Choroid plexus epithelial cell (primary cell): ENCODE data around the gene RBM19.

Experiments
- DNase-seq: peaks from one replicate; pipeline ENCODE4 v3.0.0-alpha.2; 2010; ENCODE audit warnings: low read depth
- H3K4me3 ChIP-seq: 2 replicates; pipeline ENCODE4 v1.5.1; 2011; ENCODE audit warnings: low read depth, mild to moderate bottlenecking, control low read depth, low read length, moderate library complexity
- CTCF ChIP-seq: conservative IDR thresholded peaks from 2 replicates; pipeline ENCODE4 v1.5.1; 2011; ENCODE audit warnings: low read depth, mild to moderate bottlenecking, control low read depth, inconsistent platforms, low read length, moderate library complexity

The RBM19 gene

GRCh38 chr12:113954547-113954946, 11.6 kb downstream of the RBM19 start:
- no peak overlapping the region for H3K4me3 ChIP-seq
- TF ChIP-seq CTCF, result no peak
- DNase-seq, result no peak

DNA sequence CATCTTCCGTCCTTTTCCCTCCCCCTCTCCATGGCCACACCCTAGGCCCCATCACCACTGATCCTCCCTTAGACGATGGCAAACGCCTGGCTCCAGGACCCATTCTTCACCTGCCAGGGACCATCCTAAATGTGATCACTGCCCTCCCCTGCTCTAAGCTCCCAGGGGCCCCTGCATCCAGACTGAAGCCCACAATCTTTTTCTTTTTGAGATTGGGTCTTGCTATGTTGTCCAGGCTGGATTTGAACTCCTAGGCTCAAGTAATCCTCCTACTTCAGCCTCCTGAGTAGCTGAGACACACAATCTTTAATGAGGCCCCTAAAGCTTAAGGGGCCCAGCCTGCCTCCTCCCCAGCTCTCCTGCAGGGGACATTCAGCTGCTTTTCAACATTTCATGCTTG, 15.3 kb downstream of the RBM19 start:
- no peak for TF ChIP-seq CTCF
- no peak overlapping the region for H3K4me3 ChIP-seq
- DNase-seq, result no peak

GRCh38 chr12:113949321-113950305, 16.5 kb downstream of the RBM19 start:
- H3K4me3 ChIP-seq, result no peak overlapping the region
- no peak for TF ChIP-seq CTCF
- no peak for DNase-seq

DNA sequence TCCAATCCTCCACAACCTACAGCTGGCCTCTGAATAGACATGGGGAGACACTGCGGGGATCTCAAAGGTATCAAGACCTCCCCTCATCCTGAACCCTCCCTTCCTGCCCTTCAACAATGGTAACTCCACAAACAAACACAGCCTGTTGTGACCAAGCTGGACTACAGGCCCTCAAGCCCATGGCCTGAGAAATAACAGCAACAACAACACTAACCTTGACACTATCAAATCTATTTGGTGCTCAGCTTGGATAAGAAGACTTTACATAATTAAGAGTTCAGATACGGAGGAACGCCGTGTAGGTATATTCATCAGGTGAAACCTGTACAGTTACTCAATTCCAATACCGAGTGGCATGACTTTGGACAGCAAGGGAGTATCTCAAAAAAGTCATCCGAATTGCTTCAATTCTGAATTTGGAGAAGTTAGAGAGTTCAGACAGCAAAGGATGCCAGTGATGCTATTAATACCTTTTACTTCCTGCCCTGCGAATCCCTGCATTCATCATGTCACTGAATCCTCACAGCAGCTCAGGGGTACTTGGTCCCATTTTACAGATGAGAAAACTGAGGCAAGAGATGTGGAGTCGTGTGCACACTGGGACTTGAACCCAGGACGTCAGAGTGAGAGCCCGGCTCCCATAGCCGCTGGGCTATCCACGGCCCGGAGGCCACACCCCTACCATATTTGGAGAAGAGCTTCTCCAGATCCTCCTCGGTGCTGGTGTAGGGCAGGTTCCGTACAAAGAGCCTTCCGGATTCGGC, 17.8 kb downstream of the RBM19 start:
- no peak overlapping the region for H3K4me3 ChIP-seq
- no peak for DNase-seq
- no peak for TF ChIP-seq CTCF

DNA sequence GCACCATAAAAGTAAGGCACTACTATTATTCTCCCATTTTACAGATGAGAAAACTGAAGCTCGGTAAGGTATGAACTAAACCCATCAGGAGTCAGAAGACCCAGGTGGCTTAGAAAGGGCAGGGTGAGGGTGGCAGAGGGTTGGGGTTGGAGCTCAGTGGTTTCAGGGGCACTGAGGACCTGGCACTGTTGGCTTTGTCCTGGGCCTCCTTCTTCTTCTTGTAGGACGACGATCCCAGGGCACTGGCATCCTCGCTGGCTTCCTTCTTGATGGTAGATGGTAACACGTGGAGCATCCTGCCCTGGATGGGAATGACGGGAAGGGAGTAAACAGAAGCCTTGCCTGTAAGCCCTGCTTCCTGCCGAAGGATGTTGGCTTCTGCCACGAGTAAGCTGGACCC, 19.9 kb downstream of the RBM19 start:
- no peak for DNase-seq
- H3K4me3 ChIP-seq, result no peak overlapping the region
- TF ChIP-seq CTCF, result no peak

GRCh38 chr12:113945174-113946173, 20.7 kb downstream of the RBM19 start:
- no peak overlapping the region for H3K4me3 ChIP-seq

More at GRCh38 chr12:113945174-113946173, 20.7 kb downstream of the RBM19 start:
- no peak for TF ChIP-seq CTCF
- DNase-seq, result no peak
